Glutamatergic neuron (in vitro differentiated cells): ENCODE data around the gene MLST8. TPM values are rescaled to one million over a fixed set of nuclear protein-coding genes. Genes with fewer than 3 reads are reported as not detected.

Experiments
- DNase-seq: peaks from one replicate; pipeline ENCODE4 v3.0.0; 2022
- H3K27ac Mint-ChIP-seq: one replicate; pipeline ENCODE4 v1.8.0; 2020; ENCODE audit warnings: mild to moderate bottlenecking, mixed read lengths, inconsistent platforms; ENCODE audit not compliant: unreplicated experiment
- H3K27me3 Mint-ChIP-seq: one replicate; pipeline ENCODE4 v1.8.0; 2020; ENCODE audit warnings: mild to moderate bottlenecking, moderate library complexity, mixed read lengths, inconsistent platforms; ENCODE audit not compliant: unreplicated experiment
- H3K36me3 Mint-ChIP-seq: one replicate; pipeline ENCODE4 v1.8.0; 2020; ENCODE audit warnings: mild to moderate bottlenecking, mixed read lengths, inconsistent platforms; ENCODE audit not compliant: unreplicated experiment
- H3K4me1 Mint-ChIP-seq: one replicate; pipeline ENCODE4 v1.8.0; 2020; ENCODE audit warnings: mild to moderate bottlenecking, low read depth, mixed read lengths, inconsistent platforms; ENCODE audit not compliant: unreplicated experiment
- H3K4me3 Mint-ChIP-seq: one replicate; pipeline ENCODE4 v1.8.0; 2020; ENCODE audit warnings: mild to moderate bottlenecking, mixed read lengths, inconsistent platforms; ENCODE audit not compliant: unreplicated experiment
- H3K9me3 Mint-ChIP-seq: one replicate; pipeline ENCODE4 v1.8.0; 2020; ENCODE audit warnings: mild to moderate bottlenecking, moderate library complexity, mixed read lengths, inconsistent platforms; ENCODE audit not compliant: unreplicated experiment
- total RNA-seq: library from RNA; stranded (reverse); fragmentation: NEBNext Ultra II Directional; extraction: Animal tissue kit (Norgen Biotek cat#: 25700); gene quantifications from one replicate; pipeline ENCODE4 v1.2.1, GENCODE V29; 2021; ENCODE audit not compliant: unreplicated experiment
- TF ChIP-seq, protein P1 (sequence below): fragments of 200-600 bp; sonication (generic); IDR thresholded peaks from one replicate; pipeline ENCODE4 v1.5.0; 2021; ENCODE audit not compliant: partially characterized antibody, unreplicated experiment

The MLST8 gene
- total RNA-seq, 1 donor from 2014 or later, result 57.9 TPM

DNA sequence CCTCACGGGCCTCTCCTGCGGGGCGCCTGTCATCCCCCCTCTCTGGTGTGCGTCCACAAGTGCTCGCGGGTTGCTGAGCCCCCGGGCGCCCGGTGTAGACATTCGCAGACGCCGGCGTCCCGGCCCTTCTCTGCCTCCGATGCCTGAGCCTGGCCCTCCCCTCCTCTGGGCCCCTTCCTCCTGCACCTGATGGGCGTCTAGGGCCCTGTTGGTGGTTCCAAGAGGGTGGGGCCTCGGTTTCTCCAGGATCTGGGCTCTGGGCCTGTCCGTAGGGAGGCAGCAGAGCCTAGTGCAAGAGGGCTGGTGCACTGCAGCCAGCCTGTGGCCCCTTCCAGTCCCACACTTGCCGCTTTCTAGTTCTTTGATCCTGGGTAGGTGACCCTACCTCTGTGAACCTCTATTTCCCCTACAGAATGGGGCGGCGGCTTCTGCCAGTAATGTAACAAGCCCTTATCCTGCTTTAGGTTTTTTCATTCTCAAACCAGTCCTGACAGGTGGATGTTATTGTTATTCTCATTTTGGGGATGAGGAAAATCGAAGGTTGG, 18.8 kb downstream of the MLST8 start:
- H3K4me3 Mint-ChIP-seq, result peak overlapping the region; percentile 82
- TF ChIP-seq, protein P1, sequence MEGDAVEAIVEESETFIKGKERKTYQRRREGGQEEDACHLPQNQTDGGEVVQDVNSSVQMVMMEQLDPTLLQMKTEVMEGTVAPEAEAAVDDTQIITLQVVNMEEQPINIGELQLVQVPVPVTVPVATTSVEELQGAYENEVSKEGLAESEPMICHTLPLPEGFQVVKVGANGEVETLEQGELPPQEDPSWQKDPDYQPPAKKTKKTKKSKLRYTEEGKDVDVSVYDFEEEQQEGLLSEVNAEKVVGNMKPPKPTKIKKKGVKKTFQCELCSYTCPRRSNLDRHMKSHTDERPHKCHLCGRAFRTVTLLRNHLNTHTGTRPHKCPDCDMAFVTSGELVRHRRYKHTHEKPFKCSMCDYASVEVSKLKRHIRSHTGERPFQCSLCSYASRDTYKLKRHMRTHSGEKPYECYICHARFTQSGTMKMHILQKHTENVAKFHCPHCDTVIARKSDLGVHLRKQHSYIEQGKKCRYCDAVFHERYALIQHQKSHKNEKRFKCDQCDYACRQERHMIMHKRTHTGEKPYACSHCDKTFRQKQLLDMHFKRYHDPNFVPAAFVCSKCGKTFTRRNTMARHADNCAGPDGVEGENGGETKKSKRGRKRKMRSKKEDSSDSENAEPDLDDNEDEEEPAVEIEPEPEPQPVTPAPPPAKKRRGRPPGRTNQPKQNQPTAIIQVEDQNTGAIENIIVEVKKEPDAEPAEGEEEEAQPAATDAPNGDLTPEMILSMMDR, result no peak
- H3K9me3 Mint-ChIP-seq, result peaks cover 7% of the 10 kb centered on the region
- H3K36me3 Mint-ChIP-seq, result no peaks in the 10 kb centered on the region
- peaks cover 3% of the 10 kb centered on the region for H3K4me1 Mint-ChIP-seq
- peaks cover 14% of the 10 kb centered on the region for H3K27me3 Mint-ChIP-seq
- DNase-seq, result no peak
- H3K27ac Mint-ChIP-seq, result peak overlapping the region; percentile 68

DNA sequence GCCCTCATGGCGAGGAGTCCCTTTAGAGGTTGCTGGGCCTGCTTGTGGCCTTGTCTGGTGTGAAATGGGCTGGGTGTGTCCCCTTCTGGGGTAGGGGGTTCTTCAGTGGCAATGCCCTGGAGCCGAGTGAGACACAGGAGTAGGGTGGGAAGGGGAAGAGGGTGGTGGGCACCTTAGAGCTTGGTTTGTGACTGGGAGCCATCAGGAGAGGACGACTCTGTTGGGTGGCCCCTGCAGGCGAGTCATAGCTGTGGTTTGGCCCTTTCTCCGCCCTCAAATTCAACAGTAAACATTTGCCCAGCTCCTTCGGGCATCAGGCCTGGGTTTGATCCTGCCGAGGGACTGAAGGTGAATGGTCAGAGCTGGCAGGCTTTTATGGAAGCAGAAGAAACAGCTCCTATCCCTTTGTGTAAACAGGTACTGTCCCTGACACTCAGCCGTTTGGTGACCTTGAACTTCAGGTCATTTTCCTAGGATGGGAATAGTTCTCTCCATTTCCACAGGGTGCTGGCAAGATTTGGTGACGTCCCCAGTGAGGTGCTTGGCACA, 21.1 kb downstream of the MLST8 start:
- TF ChIP-seq, protein P1, result no peak
- Mint-ChIP-seq H3K4me1 (peaks cover 3% of the 10 kb centered on the region), H3K27me3 (peaks cover 9% of the 10 kb centered on the region), H3K36me3 (no peaks in the 10 kb centered on the region), H3K9me3 (peaks cover 7% of the 10 kb centered on the region), H3K4me3 (peak overlapping the region; percentile 25), H3K27ac (no peak overlapping the region)
- DNase-seq, result no peak

DNA sequence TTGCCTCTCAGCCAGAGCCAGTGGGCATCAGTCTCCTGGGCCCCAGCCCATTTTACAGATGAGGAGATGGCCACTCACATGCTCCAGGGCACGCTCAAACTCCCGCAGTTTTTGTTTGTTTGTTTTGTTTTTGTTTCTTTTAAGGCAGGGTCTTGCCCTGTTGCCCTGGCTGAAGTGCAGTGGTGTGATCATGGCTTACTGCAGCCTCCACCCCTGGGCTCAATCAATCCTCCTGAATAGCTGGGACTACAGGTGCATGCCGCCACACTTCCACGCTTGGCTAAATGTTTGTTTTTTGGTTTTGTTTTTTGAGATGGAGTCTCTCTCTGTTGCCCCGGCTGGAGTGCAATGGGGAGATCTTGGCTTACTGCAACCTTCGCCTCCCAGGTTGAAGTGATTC, 21.7 kb downstream of the MLST8 start:
- Mint-ChIP-seq H3K4me3 (no peak overlapping the region), H3K27ac (no peak overlapping the region), H3K4me1 (peaks cover 3% of the 10 kb centered on the region), H3K27me3 (peaks cover 9% of the 10 kb centered on the region), H3K36me3 (no peaks in the 10 kb centered on the region), H3K9me3 (peaks cover 7% of the 10 kb centered on the region)
- TF ChIP-seq, protein P1, result no peak
- no peak for DNase-seq

DNA sequence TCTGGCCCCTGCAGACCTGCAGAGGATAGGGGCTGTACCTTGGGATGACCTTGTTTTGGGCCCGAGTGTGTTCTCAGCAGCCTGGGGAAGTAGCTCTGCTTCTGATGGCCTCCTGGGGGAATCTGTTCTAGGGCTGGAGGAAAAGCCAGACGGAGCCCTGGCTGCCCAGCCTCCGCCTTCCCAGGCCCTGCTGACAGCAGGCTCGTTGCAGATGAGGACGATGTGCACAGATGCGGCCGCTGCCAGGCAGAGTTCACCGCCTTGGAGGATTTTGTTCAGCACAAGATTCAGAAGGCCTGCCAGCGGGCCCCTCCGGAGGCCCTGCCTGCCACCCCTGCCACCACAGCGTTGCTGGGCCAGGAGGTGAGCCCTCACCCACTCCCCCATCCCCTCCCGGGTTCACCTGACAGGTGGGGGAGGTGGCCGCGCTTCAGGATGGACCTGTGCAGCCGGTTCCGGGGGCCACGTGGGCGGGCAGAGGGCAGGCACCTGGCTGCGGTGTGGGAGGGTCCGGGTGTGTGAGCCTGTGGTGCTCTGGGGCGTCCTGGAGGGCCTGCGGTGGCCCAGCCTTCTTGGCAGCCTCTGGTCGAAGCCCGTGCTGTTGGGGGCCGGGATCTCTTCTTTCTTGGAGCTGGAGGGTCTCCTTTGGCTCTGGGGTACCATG, 23.0 kb downstream of the MLST8 start:
- H3K36me3 Mint-ChIP-seq, result no peaks in the 10 kb centered on the region
- peaks cover 7% of the 10 kb centered on the region for H3K9me3 Mint-ChIP-seq
- TF ChIP-seq, protein P1, result no peak
- H3K27me3 Mint-ChIP-seq, result peaks cover 9% of the 10 kb centered on the region
- H3K27ac Mint-ChIP-seq, result peak overlapping the region; percentile 81
- H3K4me3 Mint-ChIP-seq, result peak overlapping the region; percentile 57
- peak; percentile 72 for DNase-seq
- peaks cover 3% of the 10 kb centered on the region for H3K4me1 Mint-ChIP-seq

DNA sequence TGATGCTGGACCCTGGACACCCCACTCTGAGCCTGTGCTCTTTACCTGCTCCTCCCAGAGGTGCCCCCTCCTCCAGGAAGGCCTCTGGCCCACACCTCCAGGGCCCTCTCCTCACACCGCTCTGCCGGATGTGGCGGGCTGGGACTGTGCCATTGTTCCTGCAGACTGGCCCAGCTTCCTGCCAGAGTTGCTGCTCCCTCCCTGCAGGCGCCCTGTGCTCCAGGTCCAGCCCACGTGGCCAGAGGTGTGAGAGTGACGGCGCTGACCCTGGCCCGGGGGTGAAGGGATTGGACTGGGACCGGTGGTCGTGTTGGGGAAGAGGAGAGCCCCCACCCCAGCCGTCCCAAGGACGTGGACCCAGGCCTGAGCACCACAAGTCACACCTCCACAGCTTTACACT, 23.8 kb downstream of the MLST8 start:
- H3K36me3 Mint-ChIP-seq, result no peaks in the 10 kb centered on the region
- no peak overlapping the region for H3K4me3 Mint-ChIP-seq
- no peak for DNase-seq
- no peak overlapping the region for H3K27ac Mint-ChIP-seq
- H3K27me3 Mint-ChIP-seq, result peaks cover 8% of the 10 kb centered on the region
- H3K9me3 Mint-ChIP-seq, result peaks cover 9% of the 10 kb centered on the region
- peaks cover 3% of the 10 kb centered on the region for H3K4me1 Mint-ChIP-seq
- TF ChIP-seq, protein P1, result no peak
